Measurements from ENCODE around the gene MRPS23.

GRCh38 chr17:57866723-57867122, 16.9 kb upstream of the MRPS23 start:
- TF ChIP-seq POLR2A (IDR thresholded peaks at IDR 0.05) (no peak), CTCF (IDR thresholded peaks at IDR 0.05) (no peak)

Measured in transverse colon (tissue), 3 donors.